ENCODE results near the gene MYO1H.

MYO1H gene

GRCh38 chr12:109475993-109476806 is 128.5 kb downstream of the MYO1H start:
- Mint-ChIP-seq H3K27me3 (ENCODE audit: low read depth) (no peaks in the 10 kb centered on the region), H3K4me1 (ENCODE audit: low read depth) (peaks cover 28% of the 10 kb centered on the region), H3K9me3 (no peaks in the 10 kb centered on the region), H3K27ac (peak overlapping the region; percentile 98), H3K36me3 (ENCODE audit: low read depth) (no peaks in the 10 kb centered on the region), H3K4me3 (peak overlapping the region; percentile 99)

- H3K4me3 Mint-ChIP-seq: peak overlapping the region; percentile 99
- no peaks in the 10 kb centered on the region for H3K36me3 Mint-ChIP-seq (ENCODE audit: low read depth)
- peaks cover 28% of the 10 kb centered on the region for H3K4me1 Mint-ChIP-seq (ENCODE audit: low read depth)
- no peaks in the 10 kb centered on the region for H3K27me3 Mint-ChIP-seq (ENCODE audit: low read depth)
- no peaks in the 10 kb centered on the region for H3K9me3 Mint-ChIP-seq
- H3K27ac Mint-ChIP-seq: peak overlapping the region; percentile 98
Measured at GRCh38 chr12:109476807-109477184, 129.1 kb downstream of the MYO1H start.

- peaks cover 28% of the 10 kb centered on the region for H3K4me1 Mint-ChIP-seq (ENCODE audit: low read depth)
- no peaks in the 10 kb centered on the region for H3K36me3 Mint-ChIP-seq (ENCODE audit: low read depth)
Measured at GRCh38 chr12:109477185-109477962, 129.7 kb downstream of the MYO1H start, which contains the start of the genes KCTD10 and UBE3B. Gene KCTD10, minus strand, starts transcription at chr12:109477300. Its CDS starts 38 bp downstream, at chr12:109477262. Gene UBE3B, plus strand, starts transcription at chr12:109477634. Its CDS starts 5,918 bp downstream, at chr12:109483552.

GRCh38 chr12:109477963-109478315 is 130.2 kb downstream of the MYO1H start:
- Mint-ChIP-seq H3K4me3 (peak overlapping the region; percentile 99), H3K4me1 (ENCODE audit: low read depth) (peaks cover 28% of the 10 kb centered on the region), H3K27me3 (ENCODE audit: low read depth) (no peaks in the 10 kb centered on the region), H3K36me3 (ENCODE audit: low read depth) (no peaks in the 10 kb centered on the region), H3K9me3 (no peaks in the 10 kb centered on the region), H3K27ac (peak overlapping the region; percentile 98)

More at GRCh38 chr12:109477185-109477962, 129.7 kb downstream of the MYO1H start, which contains the start of the genes KCTD10 and UBE3B:
- Mint-ChIP-seq H3K9me3 (no peaks in the 10 kb centered on the region), H3K27ac (peak within 1 kb of the TSS; percentile 98), H3K4me3 (peak within 1 kb of the TSS; percentile 99), H3K27me3 (ENCODE audit: low read depth) (no peaks in the 10 kb centered on the region)

- Mint-ChIP-seq H3K4me1 (ENCODE audit: low read depth) (peaks cover 25% of the 10 kb centered on the region), H3K36me3 (ENCODE audit: low read depth) (peaks cover under 1% of the 10 kb centered on the region), H3K27ac (no peak overlapping the region), H3K9me3 (no peaks in the 10 kb centered on the region), H3K27me3 (ENCODE audit: low read depth) (no peaks in the 10 kb centered on the region), H3K4me3 (no peak overlapping the region)
Measured at GRCh38 chr12:109479761-109480160, 132.1 kb downstream of the MYO1H start.

- no peaks in the 10 kb centered on the region for H3K27me3 Mint-ChIP-seq (ENCODE audit: low read depth)
- no peak overlapping the region for H3K27ac Mint-ChIP-seq
Measured at GRCh38 chr12:109480356-109480755, 132.7 kb downstream of the MYO1H start.

GRCh38 chr12:109481863-109482262 is 134.2 kb downstream of the MYO1H start:
- H3K4me1 Mint-ChIP-seq (ENCODE audit: low read depth): peaks cover 9% of the 10 kb centered on the region
- no peaks in the 10 kb centered on the region for H3K9me3 Mint-ChIP-seq
- no peak overlapping the region for H3K27ac Mint-ChIP-seq
- no peak overlapping the region for H3K4me3 Mint-ChIP-seq
- no peaks in the 10 kb centered on the region for H3K27me3 Mint-ChIP-seq (ENCODE audit: low read depth)
- peaks cover 6% of the 10 kb centered on the region for H3K36me3 Mint-ChIP-seq (ENCODE audit: low read depth)

More at GRCh38 chr12:109480356-109480755, 132.7 kb downstream of the MYO1H start:
- Mint-ChIP-seq H3K9me3 (no peaks in the 10 kb centered on the region), H3K4me3 (no peak overlapping the region), H3K4me1 (ENCODE audit: low read depth) (peaks cover 23% of the 10 kb centered on the region), H3K36me3 (ENCODE audit: low read depth) (peaks cover 5% of the 10 kb centered on the region)

GRCh38 chr12:109482491-109482890 is 134.8 kb downstream of the MYO1H start:
- H3K27me3 Mint-ChIP-seq (ENCODE audit: low read depth): no peaks in the 10 kb centered on the region
- H3K4me3 Mint-ChIP-seq: no peak overlapping the region
- H3K9me3 Mint-ChIP-seq: no peaks in the 10 kb centered on the region
- peaks cover 9% of the 10 kb centered on the region for H3K4me1 Mint-ChIP-seq (ENCODE audit: low read depth)
- no peak overlapping the region for H3K27ac Mint-ChIP-seq
- peaks cover 11% of the 10 kb centered on the region for H3K36me3 Mint-ChIP-seq (ENCODE audit: low read depth)

GRCh38 chr12:109482894-109483293 is 135.2 kb downstream of the MYO1H start:
- Mint-ChIP-seq H3K4me3 (no peak overlapping the region), H3K36me3 (ENCODE audit: low read depth) (peaks cover 11% of the 10 kb centered on the region), H3K27ac (no peak overlapping the region), H3K9me3 (no peaks in the 10 kb centered on the region), H3K4me1 (ENCODE audit: low read depth) (peaks cover 9% of the 10 kb centered on the region), H3K27me3 (ENCODE audit: low read depth) (no peaks in the 10 kb centered on the region)

GRCh38 chr12:109483346-109483745 is 135.6 kb downstream of the MYO1H start:
- H3K27me3 Mint-ChIP-seq (ENCODE audit: low read depth): no peaks in the 10 kb centered on the region
- no peaks in the 10 kb centered on the region for H3K9me3 Mint-ChIP-seq
- H3K4me1 Mint-ChIP-seq (ENCODE audit: low read depth): peaks cover 9% of the 10 kb centered on the region
- H3K36me3 Mint-ChIP-seq (ENCODE audit: low read depth): peaks cover 11% of the 10 kb centered on the region
- H3K4me3 Mint-ChIP-seq: no peak overlapping the region
- no peak overlapping the region for H3K27ac Mint-ChIP-seq

- no peaks in the 10 kb centered on the region for H3K27me3 Mint-ChIP-seq (ENCODE audit: low read depth)
- H3K4me1 Mint-ChIP-seq (ENCODE audit: low read depth): no peaks in the 10 kb centered on the region
- peaks cover 23% of the 10 kb centered on the region for H3K36me3 Mint-ChIP-seq (ENCODE audit: low read depth)
Measured at GRCh38 chr12:109485201-109485600, 137.5 kb downstream of the MYO1H start.

GRCh38 chr12:109487181-109488050 is 139.7 kb downstream of the MYO1H start:
- no peak overlapping the region for H3K27ac Mint-ChIP-seq
- no peaks in the 10 kb centered on the region for H3K4me1 Mint-ChIP-seq (ENCODE audit: low read depth)
- no peaks in the 10 kb centered on the region for H3K27me3 Mint-ChIP-seq (ENCODE audit: low read depth)
- H3K4me3 Mint-ChIP-seq: no peak overlapping the region
- H3K36me3 Mint-ChIP-seq (ENCODE audit: low read depth): peaks cover 29% of the 10 kb centered on the region
- H3K9me3 Mint-ChIP-seq: no peaks in the 10 kb centered on the region

More at GRCh38 chr12:109485201-109485600, 137.5 kb downstream of the MYO1H start:
- no peaks in the 10 kb centered on the region for H3K9me3 Mint-ChIP-seq
- no peak overlapping the region for H3K27ac Mint-ChIP-seq
- no peak overlapping the region for H3K4me3 Mint-ChIP-seq

GRCh38 chr12:109488051-109488665 is 140.5 kb downstream of the MYO1H start:
- no peaks in the 10 kb centered on the region for H3K27me3 Mint-ChIP-seq (ENCODE audit: low read depth)
- no peaks in the 10 kb centered on the region for H3K9me3 Mint-ChIP-seq
- no peaks in the 10 kb centered on the region for H3K4me1 Mint-ChIP-seq (ENCODE audit: low read depth)
- no peak overlapping the region for H3K4me3 Mint-ChIP-seq
- H3K27ac Mint-ChIP-seq: no peak overlapping the region
- H3K36me3 Mint-ChIP-seq (ENCODE audit: low read depth): peaks cover 29% of the 10 kb centered on the region

All from T-helper 1 cell treated with Interleukin-12 subunit alpha and Interleukin-12 subunit beta and Interleukin-4 antibody, amounts not matched to agents 30 μg/mL and 1 μg/mL, for 36 hours (primary cell).